ENCODE measurements around the gene RNF141.

GRCh38 chr11:10522276-10522675 is 18.7 kb downstream of the RNF141 start:
- TF ChIP-seq POLR2AphosphoS5 (IDR thresholded peaks at IDR 0.05; ENCODE audit: borderline replicate concordance, low read depth, low read length) (no peak), EZH2 (IDR thresholded peaks at IDR 0.05) (no peak)

Data from SK-N-MC (cell line).